ENCODE data around the gene TRAK2. TPM values are rescaled to one million over a fixed set of nuclear protein-coding genes. Genes with fewer than 3 reads are reported as not detected.

TRAK2 gene
- total and polyA plus RNA-seq, 9 of the 15 experiments (the other 6 are each of a cell fraction or from before 2014, with no cell fraction given): 3.4 to 10.4 (median 7.3) TPM

DNA sequence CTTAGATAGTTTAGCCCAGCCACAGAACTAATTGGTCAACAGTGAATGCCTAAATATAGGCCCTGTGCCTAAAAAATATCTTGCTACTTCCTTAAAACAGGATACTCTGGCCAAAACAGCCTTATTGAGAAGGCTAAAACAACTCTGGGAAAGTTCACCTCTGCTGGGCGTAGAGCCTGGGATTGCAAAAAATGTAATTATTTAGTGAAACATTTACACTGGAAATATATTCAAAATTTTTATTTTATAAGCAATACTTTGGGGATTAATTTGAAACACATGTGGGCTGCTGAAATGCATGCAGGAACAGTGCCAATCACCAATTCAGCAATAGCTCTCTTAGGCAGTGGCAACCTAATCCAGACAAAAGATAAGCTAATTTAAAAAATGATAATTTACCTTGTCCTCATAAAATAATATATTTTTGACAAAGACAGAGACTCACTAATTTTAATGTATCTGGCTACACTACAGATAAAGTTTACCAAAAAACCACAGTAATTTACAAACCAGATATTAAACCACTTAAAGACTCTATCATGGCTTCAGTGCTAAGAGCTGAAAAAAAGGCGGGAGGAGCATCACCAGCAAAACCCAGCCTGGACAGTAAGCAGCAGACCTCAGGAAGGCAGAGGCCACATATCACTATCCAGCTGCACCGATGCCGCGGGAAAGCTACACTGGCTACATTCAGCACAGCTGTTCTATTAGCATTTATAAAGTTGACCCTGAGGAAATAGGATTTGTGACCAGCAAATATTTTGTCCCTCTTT, 18.5 kb downstream of the TRAK2 start:
- Histone ChIP-seq H3K9me1 (ENCODE audit: control insufficient read depth, insufficient read depth, low read length) (no peaks in the 10 kb centered on the region), H3K4me2 (ENCODE audit: insufficient read depth, low read length) (peak overlapping the region; percentile 61), H2AFZ (ENCODE audit: low read depth, low read length) (peak overlapping the region; percentile 11; the same call in 1 of the 2 replicates), H3K27me3 (ENCODE audit: control insufficient read depth in 2 of 2, insufficient read depth in 2 of 2, low read length in 2 of 2) (no peaks in the 10 kb centered on the region), H3K9me3 (replicated peaks; ENCODE audit: control insufficient read depth, insufficient read depth, low read depth, low read length) (no peaks in the 10 kb centered on the region; the same call in 1 of the 2 replicates), H4K20me1 (replicated peaks; ENCODE audit: control insufficient read depth, insufficient read depth, low read length) (no peaks in the 10 kb centered on the region), H3K27ac (ENCODE audit: extremely low read depth, low read depth, low read length) (peak overlapping the region; percentile 69), H3K36me3 (ENCODE audit: control insufficient read depth, insufficient read depth, low read length) (peaks cover 7% of the 10 kb centered on the region), H3K4me3 (no peak overlapping the region), H3K4me1 (replicated peaks in 1 of 2; ENCODE audit: control insufficient read depth in 2 of 2, insufficient read depth in 2 of 2, low read length in 2 of 2) (peaks cover 6 to 22% of the 10 kb centered on the region in 2 experiments), H3K9ac (ENCODE audit: insufficient read depth in 1 of 2, low read depth in 2 of 2, low read length in 2 of 2) (peak overlapping the region; percentile 20 to 45; a peak in 3 of 4 replicates), H3K79me2 (ENCODE audit: control insufficient read depth, insufficient read depth, low read length) (peaks cover 33% of the 10 kb centered on the region)
- WGBS (ENCODE audit: insufficient coverage, low coverage, missing lambda C conversion rate): 18% methylated on average over 5 of the region's 5 CpGs
- in situ Hi-C loops (cut with MboI): no loop called here
- peak; percentile 19 to 64 (median 32) for DNase-seq (ENCODE audit: extremely low read depth in 1 of 4, low spot score in 3 of 4)
- FAIRE-seq: peak; percentile 79
- ChIA-PET POLR2A (interaction anchor here (0.7 to 1.7 kb wide), 3 partner anchors 19 to 652 kb away, joined by 3 to 4 read pairs (median 4); no protein-coding TSS in a partner anchor), CTCF (ENCODE audit: low intra/inter-chr PET ratio) (no interaction called here)
- intact Hi-C loops (cut with micrococcal nuclease): loop anchor here (2.0 kb wide), 1 partner anchor 26 kb away; no protein-coding TSS in a partner anchor
- peak; percentile 93 for ATAC-seq
- BruUV-seq (replicated peaks): no TSS peak
- TF ChIP-seq HMBOX1 (IDR thresholded peaks at IDR 0.05): no peak; the same call in none of the 2 replicates
- peak; percentile 24 for TF ChIP-seq DACH1 (IDR thresholded peaks at IDR 0.05; ENCODE audit: partially characterized antibody)
- peak; percentile 55 to 75 for TF ChIP-seq E2F6 (IDR thresholded peaks at IDR 0.05; ENCODE audit: borderline replicate concordance in 1 of 2, extremely low read depth in 1 of 2, insufficient read depth in 1 of 2, insufficient read length in 1 of 2, low read depth in 1 of 2, low read length in 1 of 2, poor library complexity in 1 of 2, severe bottlenecking in 1 of 2)
- TF ChIP-seq KLF13 (tag; IDR thresholded peaks at IDR 0.05; ENCODE audit: borderline replicate concordance, low read depth): no peak
- peak; percentile 23; the same call in 1 of the 2 replicates for TF ChIP-seq L3MBTL2 (IDR thresholded peaks at IDR 0.05)
- TF ChIP-seq RB1 (IDR thresholded peaks at IDR 0.05; ENCODE audit: low read depth): peak; percentile 61; the same call in 1 of the 2 replicates
- TF ChIP-seq, protein P1, sequence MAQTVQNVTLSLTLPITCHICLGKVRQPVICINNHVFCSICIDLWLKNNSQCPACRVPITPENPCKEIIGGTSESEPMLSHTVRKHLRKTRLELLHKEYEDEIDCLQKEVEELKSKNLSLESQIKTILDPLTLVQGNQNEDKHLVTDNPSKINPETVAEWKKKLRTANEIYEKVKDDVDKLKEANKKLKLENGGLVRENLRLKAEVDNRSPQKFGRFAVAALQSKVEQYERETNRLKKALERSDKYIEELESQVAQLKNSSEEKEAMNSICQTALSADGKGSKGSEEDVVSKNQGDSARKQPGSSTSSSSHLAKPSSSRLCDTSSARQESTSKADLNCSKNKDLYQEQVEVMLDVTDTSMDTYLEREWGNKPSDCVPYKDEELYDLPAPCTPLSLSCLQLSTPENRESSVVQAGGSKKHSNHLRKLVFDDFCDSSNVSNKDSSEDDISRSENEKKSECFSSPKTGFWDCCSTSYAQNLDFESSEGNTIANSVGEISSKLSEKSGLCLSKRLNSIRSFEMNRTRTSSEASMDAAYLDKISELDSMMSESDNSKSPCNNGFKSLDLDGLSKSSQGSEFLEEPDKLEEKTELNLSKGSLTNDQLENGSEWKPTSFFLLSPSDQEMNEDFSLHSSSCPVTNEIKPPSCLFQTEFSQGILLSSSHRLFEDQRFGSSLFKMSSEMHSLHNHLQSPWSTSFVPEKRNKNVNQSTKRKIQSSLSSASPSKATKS (CRISPR knock-in tag; IDR thresholded peaks at IDR 0.05): no peak
- TF ChIP-seq JUND (IDR thresholded peaks at IDR 0.05; ENCODE audit: borderline replicate concordance, low read depth, low read length): 0 out of 2 replicates have a peak, but pooled peaks have one; percentile 12
- no peak for TF ChIP-seq JUND (tag; IDR thresholded peaks at IDR 0.05; ENCODE audit: borderline replicate concordance, low read depth, low read length)
- TF ChIP-seq CBX3 (IDR thresholded peaks at IDR 0.05; ENCODE audit: borderline replicate concordance in 1 of 2, low read length in 2 of 2): no peak
- no peak for TF ChIP-seq U2AF2 (optimal IDR thresholded peaks at IDR 0.05; ENCODE audit: low read depth, low read length)

All from K562 (cell line).